Mesodermal cell (in vitro differentiated cells): Measurements from ENCODE around the gene TOP1.

Experiments
- H3K27ac ChIP-seq: 2 replicates; pipeline ENCODE4 v1.7.0; 2013; ENCODE audit warnings: mild to moderate bottlenecking, low read depth, low read length, moderate library complexity; ENCODE audit not compliant: severe bottlenecking
- H3K36me3 ChIP-seq: 2 replicates; pipeline ENCODE4 v1.7.1; 2013; ENCODE audit warnings: mild to moderate bottlenecking, low read length, moderate library complexity; ENCODE audit not compliant: control insufficient read depth, insufficient read depth
- H3K4me1 ChIP-seq: one replicate; pipeline ENCODE4 v1.7.1; 2013; ENCODE audit warnings: mild to moderate bottlenecking, low read length; ENCODE audit not compliant: insufficient read depth, control insufficient read depth, poor library complexity, severe bottlenecking
- H3K4me3 ChIP-seq: 2 replicates; pipeline ENCODE4 v1.7.0; 2013; ENCODE audit warnings: low read length, control low read depth, mild to moderate bottlenecking; ENCODE audit not compliant: insufficient read depth, poor library complexity, severe bottlenecking; ENCODE audit errors: extremely low read depth
- H3K9me3 ChIP-seq: 2 replicates; pipeline ENCODE4 v1.7.1; 2013; ENCODE audit warnings: mild to moderate bottlenecking, low read length, moderate library complexity; ENCODE audit not compliant: control insufficient read depth
- WGBS, 2 experiments: methylation state at CpG; one replicate each; pipeline ENCODE4 v1.1.5; 2013; ENCODE audit warnings: missing lambda C conversion rate in 2 of 2; ENCODE audit not compliant: insufficient coverage in 2 of 2; 5-methylcytosine and 5-hydroxymethylcytosine counted together

Gene TOP1

GRCh38 chr20:41165001-41165882 lies 136.6 kb downstream of the TOP1 start:
- Histone ChIP-seq H3K4me1 (no peaks in the 10 kb centered on the region), H3K27ac (no peak overlapping the region), H3K4me3 (no peak overlapping the region), H3K9me3 (no peaks in the 10 kb centered on the region), H3K36me3 (peaks cover 100% of the 10 kb centered on the region)
- WGBS, 2 experiments = 97 to 98% methylated on average over 19 to 21 of the region's 24 CpGs

GRCh38 chr20:41166201-41167117 lies 137.8 kb downstream of the TOP1 start:
- Histone ChIP-seq H3K36me3 (peaks cover 100% of the 10 kb centered on the region), H3K4me3 (no peak overlapping the region), H3K27ac (no peak overlapping the region), H3K9me3 (no peaks in the 10 kb centered on the region), H3K4me1 (no peaks in the 10 kb centered on the region)
- whole genome bisulfite sequencing, 2 experiments = 94% methylated on average over 18 to 20 of the region's 27 CpGs

- 92 to 94% methylated on average over 2 to 3 of the region's 3 CpGs for WGBS, 2 experiments
- Histone ChIP-seq H3K9me3 (no peaks in the 10 kb centered on the region), H3K36me3 (peaks cover 100% of the 10 kb centered on the region), H3K4me1 (no peaks in the 10 kb centered on the region), H3K27ac (no peak overlapping the region), H3K4me3 (no peak overlapping the region)
These were observed 138.5 kb downstream of the TOP1 start for GRCh38 chr20:41167118-41167470.

- no peaks in the 10 kb centered on the region for H3K9me3 ChIP-seq
- H3K4me1 ChIP-seq = no peaks in the 10 kb centered on the region
- peaks cover 100% of the 10 kb centered on the region for H3K36me3 ChIP-seq
- 97 to 100% methylated on average over 7 to 8 of the region's 11 CpGs for WGBS, 2 experiments
- no peak overlapping the region for H3K27ac ChIP-seq
- H3K4me3 ChIP-seq = no peak overlapping the region
These were observed 139.0 kb downstream of the TOP1 start for GRCh38 chr20:41167481-41168253.

GRCh38 chr20:41168281-41169161 lies 139.9 kb downstream of the TOP1 start:
- no peak overlapping the region for H3K27ac ChIP-seq
- WGBS, 2 experiments = 93 to 96% methylated on average over 9 to 10 of the region's 10 CpGs
- no peaks in the 10 kb centered on the region for H3K9me3 ChIP-seq
- no peak overlapping the region for H3K4me3 ChIP-seq
- H3K4me1 ChIP-seq = peaks cover under 1% of the 10 kb centered on the region
- peaks cover 99% of the 10 kb centered on the region for H3K36me3 ChIP-seq

- H3K27ac ChIP-seq = no peak overlapping the region
- WGBS, 2 experiments = 88 to 91% methylated on average over 9 of the region's 9 CpGs
- H3K4me1 ChIP-seq = peaks cover 6% of the 10 kb centered on the region
- H3K4me3 ChIP-seq = no peak overlapping the region
- no peaks in the 10 kb centered on the region for H3K9me3 ChIP-seq
- H3K36me3 ChIP-seq = peaks cover 99% of the 10 kb centered on the region
These were observed 140.6 kb downstream of the TOP1 start for GRCh38 chr20:41169162-41169690.

GRCh38 chr20:41169791-41170351 lies 141.2 kb downstream of the TOP1 start:
- Histone ChIP-seq H3K27ac (no peak overlapping the region), H3K4me3 (no peak overlapping the region), H3K4me1 (peaks cover 10% of the 10 kb centered on the region), H3K36me3 (peaks cover 99% of the 10 kb centered on the region), H3K9me3 (no peaks in the 10 kb centered on the region)
- WGBS, 2 experiments = 94 to 98% methylated on average over 13 to 14 of the region's 14 CpGs

- no peak overlapping the region for H3K27ac ChIP-seq
- H3K4me1 ChIP-seq = peaks cover 10% of the 10 kb centered on the region
- WGBS, 2 experiments = 96 to 97% methylated on average over 6 of the region's 6 CpGs
- H3K9me3 ChIP-seq = no peaks in the 10 kb centered on the region
- peaks cover 99% of the 10 kb centered on the region for H3K36me3 ChIP-seq
- no peak overlapping the region for H3K4me3 ChIP-seq
These were observed 141.9 kb downstream of the TOP1 start for GRCh38 chr20:41170386-41171105.

- Histone ChIP-seq H3K36me3 (peaks cover 99% of the 10 kb centered on the region), H3K27ac (no peak overlapping the region), H3K4me1 (peaks cover 14% of the 10 kb centered on the region), H3K9me3 (no peaks in the 10 kb centered on the region), H3K4me3 (no peak overlapping the region)
- 96 to 100% methylated on average over 2 to 3 of the region's 3 CpGs for WGBS, 2 experiments
These were observed 143.2 kb downstream of the TOP1 start for GRCh38 chr20:41171736-41172295.
